Glomerular endothelial cell (primary cell): ENCODE results near the gene SERINC5. TPM values are rescaled to one million over a fixed set of nuclear protein-coding genes. Genes with fewer than 3 reads are reported as not detected.

Source experiments
- DNase-seq: peaks from one replicate; pipeline ENCODE4 v3.0.0-alpha.2; 2011; ENCODE audit warnings: low read depth, low spot score; ENCODE audit errors: extremely low read depth
- total RNA-seq: library from RNA; depleted of rRNA; stranded (reverse); fragments of >200 nt; gene quantifications from 2 replicates; pipeline ENCODE4 v1.2.3, GENCODE V29; 2015

Gene SERINC5
- total RNA-seq, 1 donor from 2014 or later: 13.5 TPM

- DNase-seq: no peak
These were observed 25.4 kb downstream of the SERINC5 start for GRCh38 chr5:80230269-80230992.

DNA sequence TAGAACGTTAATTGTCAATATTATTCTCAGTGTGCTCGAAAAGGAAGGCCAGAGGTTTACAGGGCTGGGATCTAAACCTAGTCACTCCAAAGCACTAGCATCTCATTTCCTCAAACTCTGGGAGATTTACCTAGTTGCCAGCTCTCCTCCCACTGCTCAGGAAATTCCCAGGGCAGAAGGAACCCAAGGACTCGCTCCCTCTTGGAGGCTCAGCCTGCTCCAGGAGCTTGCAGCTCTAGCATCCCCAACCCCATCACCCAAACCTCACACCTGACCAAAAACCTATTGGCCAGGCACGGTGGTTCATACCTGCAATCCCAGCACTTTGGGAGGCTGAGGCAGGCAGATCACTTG, 26.0 kb downstream of the SERINC5 start:
- no peak for DNase-seq

- DNase-seq: no peak
These were observed 27.8 kb downstream of the SERINC5 start for GRCh38 chr5:80227979-80228596.

DNA sequence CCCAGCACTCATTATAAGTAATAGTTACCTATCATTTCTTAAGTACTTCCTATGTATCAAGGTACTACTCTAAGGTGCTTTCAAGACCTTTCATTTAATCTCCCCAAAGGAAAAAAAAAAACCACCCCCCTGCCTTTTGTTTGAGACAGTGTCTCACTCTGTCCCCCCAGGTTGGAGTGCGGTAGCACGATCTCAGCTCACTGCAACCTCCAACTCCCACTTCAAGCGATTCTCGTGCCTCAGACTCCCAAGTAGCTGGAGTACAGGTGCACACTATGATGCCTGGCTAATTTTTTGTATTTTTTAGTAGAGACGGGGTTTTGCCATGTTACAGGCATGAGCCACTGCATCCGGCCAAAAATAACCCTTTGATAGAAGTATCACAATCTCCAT, 29.9 kb downstream of the SERINC5 start:
- no peak for DNase-seq

DNA sequence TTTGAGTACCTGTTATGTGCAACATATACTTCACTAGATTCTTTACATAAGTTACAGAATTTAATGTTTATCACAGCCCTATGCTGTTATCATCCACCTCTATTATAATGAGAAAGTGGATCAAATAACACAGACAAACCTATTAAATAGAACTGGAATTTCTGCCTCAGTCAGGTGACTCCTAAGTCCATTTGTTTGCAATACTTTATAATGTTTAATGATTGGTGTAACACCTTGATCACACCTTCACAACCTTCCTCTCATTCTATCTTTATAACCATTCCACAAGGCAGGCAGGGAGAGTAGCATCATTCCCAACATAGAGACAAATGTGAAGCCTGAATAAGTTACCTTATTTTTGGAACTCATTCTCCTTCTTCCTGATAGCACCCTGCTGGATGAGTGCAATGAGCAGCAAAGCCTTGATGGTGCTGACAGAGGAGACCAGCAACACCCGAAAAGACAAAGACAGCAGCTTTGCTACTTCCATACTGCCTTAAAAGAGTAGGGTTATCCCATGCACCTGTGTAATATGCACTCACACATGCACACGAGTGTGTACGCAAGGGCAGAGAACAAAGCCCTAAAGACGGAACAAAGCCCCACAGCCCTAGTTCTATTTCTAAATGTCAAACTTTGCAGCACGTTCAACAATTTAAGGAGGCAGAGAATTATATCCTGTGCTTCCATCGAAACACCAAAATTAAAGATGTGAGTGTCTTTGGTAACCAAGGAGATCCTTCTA, 30.5 kb downstream of the SERINC5 start:
- no peak for DNase-seq

DNA sequence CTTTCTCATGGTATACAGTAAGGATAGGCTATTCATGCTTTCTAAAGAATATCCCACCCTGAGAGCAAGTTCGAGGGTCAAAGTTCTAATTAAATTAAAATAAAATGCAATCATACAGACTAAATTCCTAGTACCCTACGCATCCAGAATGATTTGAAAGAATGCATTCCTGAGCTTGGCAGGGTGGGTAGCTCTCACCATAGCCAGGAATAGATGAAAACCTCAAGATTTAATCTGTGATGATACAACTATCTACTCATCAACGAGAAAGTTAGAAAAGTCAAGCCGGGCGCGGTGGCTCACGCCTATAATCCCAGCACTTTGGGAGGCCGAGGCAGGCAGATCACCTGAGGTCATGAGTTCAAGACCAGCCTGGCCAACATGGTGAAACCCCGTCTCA, 32.3 kb downstream of the SERINC5 start:
- no peak for DNase-seq

DNA sequence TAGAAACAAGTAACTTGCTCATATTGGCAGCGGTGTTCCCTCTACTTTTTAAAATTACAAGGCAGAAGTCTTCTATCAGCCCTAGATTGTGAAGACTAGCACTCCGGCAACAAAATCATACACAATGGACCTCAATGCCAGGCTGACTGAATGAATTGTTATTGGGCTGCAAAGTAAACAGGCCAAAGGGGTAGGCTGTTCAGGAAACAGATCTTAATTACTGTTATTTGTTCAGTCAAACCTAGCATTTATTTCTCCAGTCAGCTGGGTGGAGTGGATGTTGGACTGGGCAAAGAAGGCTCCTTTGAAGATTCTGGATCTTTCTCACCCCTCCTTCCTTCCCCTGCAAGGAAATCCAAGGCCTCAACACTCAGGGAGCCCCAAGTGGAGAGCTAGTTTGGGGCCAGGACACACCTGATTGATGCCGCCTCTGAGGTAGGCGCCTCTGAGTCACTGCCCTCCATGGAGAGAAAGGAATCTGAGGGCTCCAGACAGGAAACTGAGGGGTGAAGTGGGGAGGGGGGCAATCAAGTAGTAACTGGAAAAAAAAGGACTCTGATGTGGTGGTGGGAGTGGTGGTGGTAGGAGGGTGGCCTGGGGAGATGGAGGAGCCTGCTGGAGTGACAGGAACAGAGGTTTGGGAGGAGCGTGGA, 35.5 kb downstream of the SERINC5 start:
- DNase-seq: no peak

DNA sequence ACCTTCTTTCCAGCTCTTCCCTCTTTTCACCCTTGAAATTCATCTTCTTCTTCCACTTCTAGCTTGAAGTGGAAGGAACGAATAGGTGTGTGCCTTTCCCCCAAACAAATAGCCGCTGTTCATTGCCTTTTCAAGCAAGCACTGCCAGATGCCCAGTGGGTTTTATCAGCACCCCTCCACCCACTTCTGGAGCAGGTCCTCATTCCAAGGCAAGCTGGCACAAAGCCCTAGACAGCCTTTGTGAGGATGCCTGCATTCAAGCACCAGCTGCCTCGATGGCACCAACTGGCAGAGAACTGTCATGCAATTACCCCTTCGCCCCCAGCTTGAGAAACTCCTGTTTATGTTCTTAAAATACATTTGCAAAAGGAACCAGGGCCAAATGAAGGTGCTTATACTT, 36.5 kb downstream of the SERINC5 start:
- no peak for DNase-seq

GRCh38 chr5:80217667-80218066, 38.2 kb downstream of the SERINC5 start:
- no peak for DNase-seq

- no peak for DNase-seq
These were observed 38.9 kb downstream of the SERINC5 start for GRCh38 chr5:80216753-80217596.

DNA sequence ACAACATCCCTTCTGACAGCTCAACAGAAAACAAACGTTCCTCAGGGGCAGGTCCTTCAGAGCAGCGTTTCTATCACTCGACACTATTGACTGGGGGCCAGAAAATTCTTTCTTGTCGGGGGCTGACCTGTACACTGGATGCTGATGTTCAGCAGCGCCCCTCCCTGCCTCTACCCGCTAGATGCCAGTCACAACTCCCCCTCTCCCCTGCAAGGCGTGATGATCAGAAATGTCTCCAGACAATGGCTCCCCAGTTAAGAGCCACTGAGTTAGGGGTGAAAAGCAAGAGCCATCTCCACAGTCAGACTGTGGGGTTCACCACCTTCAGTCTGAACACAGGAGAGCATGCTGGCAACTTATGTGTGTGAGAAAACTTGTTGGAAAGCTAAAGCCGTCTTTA, 39.8 kb downstream of the SERINC5 start:
- DNase-seq: no peak

- no peak for DNase-seq
These were observed 40.3 kb downstream of the SERINC5 start for GRCh38 chr5:80215523-80215922.

DNA sequence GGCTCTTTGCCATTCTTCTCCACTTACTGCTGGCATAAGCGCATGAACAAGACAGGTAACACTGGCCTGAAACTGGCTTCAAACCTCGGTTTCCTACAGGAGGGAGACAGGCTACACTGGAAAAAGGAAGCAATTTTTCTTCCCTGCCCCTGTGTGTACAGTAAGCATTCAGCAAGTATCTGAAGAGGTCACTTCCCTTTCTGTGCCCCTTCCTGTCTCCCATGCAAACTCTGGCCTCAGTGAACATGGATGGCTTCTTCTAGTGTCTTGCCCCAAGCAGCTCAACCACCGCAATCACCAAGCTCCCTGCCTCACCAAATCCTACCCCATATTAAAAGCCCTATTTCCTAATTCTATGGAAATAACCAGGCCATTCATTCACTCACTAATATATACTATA, 42.4 kb downstream of the SERINC5 start:
- no peak for DNase-seq

GRCh38 chr5:80212171-80212667, 43.6 kb downstream of the SERINC5 start:
- DNase-seq: no peak

DNA sequence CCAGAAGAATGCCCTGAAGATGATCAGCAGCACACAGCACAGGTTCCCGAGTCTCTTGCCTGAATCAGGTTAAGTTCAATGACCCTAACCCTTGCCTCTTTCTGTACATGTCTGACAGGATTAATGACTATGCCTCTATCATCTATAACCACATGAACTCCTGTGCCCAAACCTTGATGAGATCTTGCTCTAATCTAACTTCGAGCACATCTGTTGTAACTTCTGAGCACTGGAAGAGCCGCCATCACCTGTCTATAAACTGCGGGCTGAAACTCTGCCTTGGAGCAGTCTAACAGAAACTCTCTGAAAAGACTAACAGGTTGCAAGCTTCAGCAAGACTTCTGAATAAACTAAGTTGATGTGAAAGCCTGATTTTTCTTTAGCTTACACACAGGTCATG, 44.5 kb downstream of the SERINC5 start:
- DNase-seq: no peak

DNA sequence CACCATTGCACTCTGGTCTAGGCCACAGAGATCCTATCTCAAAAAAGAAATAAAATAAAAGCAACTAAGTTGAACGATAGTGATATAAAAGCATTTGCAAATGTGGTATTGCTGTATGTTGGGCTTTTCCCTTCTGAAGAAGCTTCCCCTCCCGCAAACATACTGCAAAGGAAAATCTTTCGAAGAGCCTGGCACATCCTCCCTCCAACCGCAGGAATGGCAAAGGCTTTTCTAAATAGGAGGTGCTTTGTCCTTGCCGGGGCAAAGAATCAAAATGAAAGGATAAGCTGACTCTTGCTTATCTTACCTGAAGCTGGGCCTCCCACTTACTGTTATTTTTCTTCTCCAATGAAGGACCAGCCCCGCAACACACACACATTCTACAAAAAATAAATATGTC, 45.8 kb downstream of the SERINC5 start:
- DNase-seq: no peak

- no peak for DNase-seq
These were observed 47.5 kb downstream of the SERINC5 start for GRCh38 chr5:80208381-80208780.

GRCh38 chr5:80207832-80208231, 48.0 kb downstream of the SERINC5 start:
- DNase-seq: no peak

GRCh38 chr5:80206282-80206681, 49.6 kb downstream of the SERINC5 start:
- no peak for DNase-seq

DNA sequence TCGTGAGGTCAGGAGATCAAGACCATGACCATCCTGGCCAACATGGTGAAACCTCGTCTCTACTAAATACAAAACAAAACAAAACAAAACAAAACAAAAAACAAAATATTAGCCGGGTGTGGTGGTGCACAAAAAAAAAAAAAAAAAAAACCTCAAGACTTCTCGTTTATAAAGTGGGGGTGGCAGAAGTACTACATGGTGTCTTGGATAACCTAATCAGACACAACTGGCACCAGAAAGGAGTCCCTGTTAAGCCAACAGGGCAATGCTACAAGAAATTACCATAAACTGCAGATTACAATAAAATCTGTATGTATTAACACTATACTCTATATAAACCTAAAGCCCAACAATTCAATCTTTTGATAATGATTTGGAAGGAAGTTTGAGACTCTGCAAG, 50.0 kb downstream of the SERINC5 start:
- no peak for DNase-seq
